Mucosa of rectum (tissue), 2 donors: ENCODE results near the gene EEF1AKMT2.

Experiments used
- H3K27ac ChIP-seq, 2 donors: one replicate each; pipeline ENCODE4 v1.7.0; 2013; ENCODE audit warnings: inconsistent platforms in 2 of 2, low read depth in 2 of 2, low read length in 2 of 2
- H3K27me3 ChIP-seq, 2 donors: one replicate each; pipeline ENCODE4 v1.7.0; 2013; ENCODE audit warnings: low read length in 2 of 2; ENCODE audit not compliant: control insufficient read depth in 2 of 2, insufficient read depth in 2 of 2
- H3K36me3 ChIP-seq, 2 donors: one replicate each; pipeline ENCODE4 v1.7.0; 2013; ENCODE audit warnings: low read length in 2 of 2; ENCODE audit not compliant: control insufficient read depth in 2 of 2, insufficient read depth in 2 of 2
- H3K4me1 ChIP-seq, 2 donors: one replicate each; pipeline ENCODE4 v1.7.0; 2013; ENCODE audit warnings: low read length in 2 of 2, mild to moderate bottlenecking in 1 of 2; ENCODE audit not compliant: control insufficient read depth in 2 of 2, insufficient read depth in 2 of 2
- H3K4me3 ChIP-seq, 2 donors: one replicate each; pipeline ENCODE4 v1.7.0; 2013; ENCODE audit warnings: low read length in 2 of 2
- H3K9ac ChIP-seq, 2 donors: one replicate each; pipeline ENCODE4 v1.7.0; 2013; ENCODE audit warnings: low read length in 2 of 2, low read depth in 1 of 2, mild to moderate bottlenecking in 1 of 2
- H3K9me3 ChIP-seq, 2 donors: one replicate each; pipeline ENCODE4 v1.7.0; 2013; ENCODE audit warnings: low read length in 2 of 2; ENCODE audit not compliant: control insufficient read depth in 2 of 2
- donor health status: healthy.
- donor health status: Normal muscosa, but diverticular disease.

The EEF1AKMT2 gene

DNA sequence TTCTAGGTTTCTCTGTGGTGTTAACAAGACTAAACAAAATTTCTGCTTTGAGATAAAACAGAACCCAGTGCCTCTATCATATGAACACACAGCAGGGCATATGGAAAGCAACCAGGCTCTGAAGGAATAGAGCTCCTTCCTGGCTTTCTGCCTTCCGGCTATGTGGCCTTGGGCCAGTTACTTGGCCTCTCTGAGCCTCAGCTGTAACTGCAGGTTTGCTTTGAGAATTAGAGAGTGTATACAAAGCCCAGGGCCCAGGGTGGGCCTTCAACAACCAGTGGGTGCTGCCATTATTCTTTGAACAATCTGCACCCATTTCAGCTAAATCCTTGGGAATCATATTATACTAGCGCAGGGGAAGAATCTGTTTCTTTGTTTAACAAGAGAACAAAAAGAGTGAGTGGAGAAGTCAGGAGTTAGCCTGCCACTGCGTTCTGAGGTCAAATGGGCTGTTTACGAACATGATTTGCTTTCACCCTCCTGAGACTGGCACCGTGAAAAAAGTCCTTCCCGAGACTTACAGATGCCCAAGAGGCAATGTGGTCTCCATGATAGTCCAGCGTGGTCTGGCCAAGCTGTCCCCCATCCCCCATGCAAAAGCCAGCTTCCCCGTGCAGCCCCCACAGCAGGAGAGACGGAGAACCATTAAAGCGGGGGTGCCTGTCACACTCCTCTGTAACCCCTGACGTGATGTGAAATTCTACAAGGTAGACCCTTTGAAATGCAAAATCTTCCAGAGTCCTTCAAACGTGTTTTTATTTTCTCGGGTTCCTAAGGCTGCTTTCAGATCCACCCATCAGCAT, 52.4 kb downstream of the EEF1AKMT2 start:
- Histone ChIP-seq H3K36me3 (peaks cover 0 to 4% of the 10 kb centered on the region in 2 donors), H3K27me3 (no peaks in the 10 kb centered on the region), H3K27ac (peak overlapping the region; percentile 60 to 81), H3K9ac (no peak overlapping the region), H3K9me3 (no peaks in the 10 kb centered on the region), H3K4me1 (peaks cover 77 to 79% of the 10 kb centered on the region in 2 donors), H3K4me3 (no peak overlapping the region)

DNA sequence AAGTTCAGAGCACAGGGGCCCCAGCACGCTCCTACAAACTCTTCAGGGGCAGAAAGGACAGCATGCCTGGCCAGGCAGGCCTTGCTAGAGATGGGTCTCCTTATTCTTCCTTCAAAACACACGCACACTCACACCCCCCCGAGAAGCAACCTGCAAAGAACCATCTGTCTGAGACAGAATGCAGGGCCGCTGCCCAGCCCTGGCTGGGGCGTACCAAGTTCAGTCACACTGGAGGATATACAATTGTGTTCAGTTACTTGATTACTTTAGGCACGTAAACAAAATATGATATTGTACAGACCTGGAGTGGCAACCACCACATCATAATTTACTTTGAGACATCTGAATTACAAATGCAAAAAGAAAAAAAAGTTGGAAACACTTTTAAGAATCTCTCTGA, 53.2 kb downstream of the EEF1AKMT2 start:
- Histone ChIP-seq H3K27ac (peak overlapping the region in 1 of 2 donors; percentile 84), H3K9ac (peak overlapping the region in 1 of 2 donors; percentile 24)

GRCh38 chr10:124737708-124738107, 54.0 kb downstream of the EEF1AKMT2 start:
- Histone ChIP-seq H3K27ac (peak overlapping the region; percentile 74 to 84), H3K4me1 (peaks cover 93 to 95% of the 10 kb centered on the region in 2 donors), H3K27me3 (no peaks in the 10 kb centered on the region), H3K36me3 (peaks cover 0 to 4% of the 10 kb centered on the region in 2 donors), H3K9me3 (no peaks in the 10 kb centered on the region), H3K4me3 (peak overlapping the region in 1 of 2 donors; percentile 51), H3K9ac (peak overlapping the region in 1 of 2 donors; percentile 20)

More for the DNA sequence above, 53.2 kb downstream of the EEF1AKMT2 start:
- peaks cover 86 to 88% of the 10 kb centered on the region in 2 donors for H3K4me1 ChIP-seq
- H3K36me3 ChIP-seq: peaks cover 0 to 4% of the 10 kb centered on the region in 2 donors
- no peaks in the 10 kb centered on the region for H3K9me3 ChIP-seq
- no peak overlapping the region for H3K4me3 ChIP-seq
- H3K27me3 ChIP-seq: no peaks in the 10 kb centered on the region

- Histone ChIP-seq H3K36me3 (peaks cover 0 to 4% of the 10 kb centered on the region in 2 donors), H3K4me1 (peaks cover 92 to 94% of the 10 kb centered on the region in 2 donors), H3K27ac (peak overlapping the region; percentile 74 to 84), H3K4me3 (peak overlapping the region; percentile 37 to 51), H3K9ac (peak overlapping the region; percentile 22 to 41), H3K27me3 (no peaks in the 10 kb centered on the region), H3K9me3 (no peaks in the 10 kb centered on the region)
These were observed 54.5 kb downstream of the EEF1AKMT2 start for GRCh38 chr10:124737221-124737620.

DNA sequence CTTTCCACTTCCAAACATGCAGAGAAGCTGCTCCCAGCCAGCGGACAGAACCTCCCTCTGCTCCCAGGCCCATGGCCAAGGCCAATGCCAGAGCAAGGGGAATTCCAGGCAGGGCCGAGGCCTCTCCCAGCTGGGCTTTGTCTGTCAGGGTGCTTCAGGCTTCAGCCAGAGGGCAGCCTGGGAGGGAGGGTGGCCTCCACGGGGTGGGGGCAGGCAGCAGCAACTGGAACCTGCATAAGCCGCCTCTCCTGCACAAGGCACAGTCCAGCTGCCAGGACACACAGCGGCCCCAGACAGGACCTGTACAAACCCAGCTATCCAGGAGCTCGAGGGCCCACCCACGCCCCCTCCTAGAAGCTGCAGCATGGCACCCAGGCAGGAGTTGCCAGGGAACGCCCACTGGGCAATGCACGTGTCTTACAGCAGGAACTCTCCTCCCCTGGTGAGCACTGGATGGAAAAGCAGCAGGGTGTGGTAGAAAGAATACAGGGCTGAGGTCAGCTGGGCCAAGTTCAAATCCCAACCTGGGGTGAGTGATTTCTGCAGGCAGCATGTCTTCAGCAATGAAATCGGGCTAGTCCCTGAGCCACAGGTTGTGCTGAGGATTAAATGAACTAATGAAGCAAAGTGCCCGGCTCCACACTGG, 55.1 kb downstream of the EEF1AKMT2 start:
- Histone ChIP-seq H3K27ac (peak overlapping the region; percentile 74 to 84), H3K4me3 (peak overlapping the region; percentile 37 to 51), H3K9me3 (no peaks in the 10 kb centered on the region), H3K27me3 (no peaks in the 10 kb centered on the region), H3K4me1 (peaks cover 87 to 88% of the 10 kb centered on the region in 2 donors), H3K36me3 (peaks cover 0 to 6% of the 10 kb centered on the region in 2 donors), H3K9ac (peak overlapping the region; percentile 41 to 48)

- Histone ChIP-seq H3K4me1 (peaks cover 80 to 82% of the 10 kb centered on the region in 2 donors), H3K27ac (peak overlapping the region; percentile 74 to 84), H3K36me3 (peaks cover 0 to 6% of the 10 kb centered on the region in 2 donors), H3K9me3 (no peaks in the 10 kb centered on the region), H3K27me3 (no peaks in the 10 kb centered on the region), H3K4me3 (peak overlapping the region; percentile 29 to 37), H3K9ac (peak overlapping the region; percentile 41 to 48)
These were observed 56.0 kb downstream of the EEF1AKMT2 start for GRCh38 chr10:124735491-124736286.

DNA sequence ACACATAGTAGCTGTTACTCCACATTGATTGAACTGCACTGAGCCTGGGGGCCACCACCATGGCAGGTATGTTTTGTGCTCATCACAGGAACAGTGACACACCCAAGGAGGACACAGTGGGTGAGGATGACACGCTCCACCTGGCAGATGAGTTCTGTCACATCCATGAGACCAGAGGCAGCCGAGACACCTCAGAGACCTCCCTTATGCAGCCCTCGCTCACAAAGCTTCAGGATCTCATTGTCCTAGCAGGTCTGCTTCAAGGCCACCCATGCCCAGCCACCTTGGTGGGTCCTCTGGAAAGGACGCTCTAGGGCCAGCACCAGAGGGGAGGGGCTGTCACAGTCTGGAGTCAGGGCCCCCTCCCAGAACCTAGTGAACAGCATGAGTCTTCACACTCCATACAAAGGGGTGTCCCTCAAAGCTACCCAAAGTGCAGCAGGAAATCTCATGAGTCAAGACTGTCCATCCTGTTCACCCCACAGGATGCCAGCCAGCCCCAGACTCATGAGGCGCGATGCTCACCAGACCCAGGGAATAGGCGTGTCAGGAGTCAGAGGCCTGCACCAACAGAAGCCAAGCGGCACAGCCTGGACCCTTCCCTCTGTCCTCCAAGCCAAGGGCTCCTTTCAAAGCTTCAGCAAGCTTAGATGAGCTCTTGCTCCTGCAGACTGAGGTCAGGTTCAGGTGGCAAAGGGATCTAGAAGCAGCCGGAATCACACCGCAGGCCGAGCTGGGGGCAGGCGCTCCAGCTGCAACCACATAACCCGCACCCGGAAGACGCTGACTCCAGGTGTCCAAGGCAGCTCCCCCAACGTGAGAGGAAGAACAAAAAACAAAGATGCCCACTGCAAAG, 57.1 kb downstream of the EEF1AKMT2 start:
- Histone ChIP-seq H3K27ac (peak overlapping the region; percentile 38 to 69), H3K4me1 (peaks cover 80 to 82% of the 10 kb centered on the region in 2 donors), H3K9ac (peak overlapping the region in 1 of 2 donors; percentile 20), H3K9me3 (no peaks in the 10 kb centered on the region), H3K27me3 (no peaks in the 10 kb centered on the region), H3K36me3 (peaks cover 0 to 6% of the 10 kb centered on the region in 2 donors), H3K4me3 (peak overlapping the region in 1 of 2 donors; percentile 29)

DNA sequence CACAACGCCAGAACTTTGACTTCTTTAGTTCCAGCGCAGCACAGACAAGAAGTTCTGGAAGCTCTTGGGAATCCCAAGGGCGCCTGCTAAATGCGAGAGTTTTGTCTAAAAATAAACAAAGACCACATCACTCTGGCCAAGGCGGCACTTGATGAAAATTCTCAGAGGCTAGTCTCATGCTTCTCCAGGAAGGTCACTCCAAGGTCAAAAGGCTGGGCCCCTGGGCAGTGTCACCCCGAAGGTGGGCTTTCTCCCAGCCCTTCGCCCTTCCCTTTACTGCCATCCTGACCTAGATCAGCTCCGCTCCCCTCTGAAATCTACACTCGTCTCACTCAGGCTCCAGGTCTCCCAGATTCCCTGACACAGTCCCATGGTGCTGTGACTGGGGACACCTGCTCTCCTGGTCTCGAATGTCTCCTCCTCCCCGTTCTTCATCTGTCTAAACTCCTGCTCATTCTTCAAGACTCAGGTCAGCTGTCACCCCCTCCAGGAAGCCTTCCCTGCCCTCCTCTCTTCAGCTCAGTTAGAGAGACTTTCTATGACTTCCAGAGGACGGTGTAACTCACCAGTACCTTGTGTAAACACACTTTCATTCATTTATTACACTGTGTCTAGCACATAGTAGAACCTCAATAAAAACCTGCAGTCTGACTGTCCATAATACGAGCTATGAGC, 58.0 kb downstream of the EEF1AKMT2 start:
- H3K4me1 ChIP-seq: peaks cover 80 to 83% of the 10 kb centered on the region in 2 donors
- H3K27me3 ChIP-seq: no peaks in the 10 kb centered on the region
- peaks cover 0 to 6% of the 10 kb centered on the region in 2 donors for H3K36me3 ChIP-seq
- no peak overlapping the region for H3K9ac ChIP-seq
- peak overlapping the region; percentile 59 to 69 for H3K27ac ChIP-seq
- H3K9me3 ChIP-seq: no peaks in the 10 kb centered on the region
- H3K4me3 ChIP-seq: no peak overlapping the region
